HCT116 (cell line): ENCODE measurements around the gene DOK6.

Source experiments
- CTCF ChIP-seq, 3 experiments: fragments of 200-600 bp in 1 of 3; sonication (generic) in 1 of 3; IDR thresholded peaks in 2 of 3; conservative IDR thresholded peaks in 1 of 3; 2 replicates each; pipeline ENCODE4 v1.5.1; 2012 to 2017; ENCODE audit warnings: low read depth in 2 of 3, low read length in 2 of 3, antibody characterized with exemption in 1 of 3, borderline replicate concordance in 1 of 3, control low read depth in 1 of 3, mild to moderate bottlenecking in 1 of 3, mixed read lengths in 1 of 3, mixed run types in 1 of 3, moderate library complexity in 1 of 3; ENCODE audit not compliant: insufficient read depth in 1 of 3
- EGR1 ChIP-seq: IDR thresholded peaks from 2 replicates; pipeline ENCODE4 v1.6.1; 2012; ENCODE audit warnings: low read depth
- EZH2 ChIP-seq: fragments of 200-600 bp; sonication (generic); IDR thresholded peaks from 2 replicates; pipeline ENCODE4 v1.6.1; 2017; ENCODE audit warnings: antibody characterized with exemption, mixed run types
- EZH2phosphoT487 ChIP-seq: fragments of 200-600 bp; IDR thresholded peaks from 2 replicates; pipeline ENCODE4 v1.6.1; 2018; ENCODE audit warnings: antibody characterized with exemption, borderline replicate concordance
- JUND ChIP-seq: IDR thresholded peaks from 2 replicates; pipeline ENCODE4 v1.6.1; 2012
- POLR2A ChIP-seq: IDR thresholded peaks from 2 replicates; pipeline ENCODE4 v1.7.0; 2011; ENCODE audit warnings: borderline replicate concordance; ENCODE audit not compliant: insufficient read depth, insufficient read length; ENCODE audit errors: extremely low read depth
- POLR2AphosphoS5 ChIP-seq: IDR thresholded peaks from 2 replicates; pipeline ENCODE4 v1.6.1; 2011; ENCODE audit warnings: mild to moderate bottlenecking, low read depth, low read length, moderate library complexity
- RAD21 ChIP-seq: IDR thresholded peaks from 2 replicates; pipeline ENCODE4 v1.6.1; 2012; ENCODE audit warnings: low read depth, mild to moderate bottlenecking
- SIN3A ChIP-seq: IDR thresholded peaks from 2 replicates; pipeline ENCODE4 v1.6.1; 2012; ENCODE audit warnings: low read depth
- YY1 ChIP-seq: IDR thresholded peaks from 2 replicates; pipeline ENCODE4 v1.6.1; 2011; ENCODE audit warnings: low read length, low read depth, moderate library complexity, mild to moderate bottlenecking; ENCODE audit not compliant: insufficient replicate concordance; ENCODE audit errors: extremely low read depth
- ZBTB33 ChIP-seq: IDR thresholded peaks from 2 replicates; pipeline ENCODE4 v1.6.1; 2011; ENCODE audit warnings: mild to moderate bottlenecking, low read length, moderate library complexity; ENCODE audit not compliant: insufficient replicate concordance; ENCODE audit errors: extremely low read depth
- ZNF274 ChIP-seq: fragments of 200-500 bp; sonication (Bioruptor generic); IDR thresholded peaks from 2 replicates; pipeline ENCODE4 v1.6.1; 2014; ENCODE audit warnings: mild to moderate bottlenecking, low read depth, low read length, inconsistent platforms

- no peak for TF ChIP-seq CTCF (IDR thresholded peaks at IDR 0.05 in 2 of 3, conservative IDR thresholded peaks at IDR 0.05 in 1 of 3; ENCODE audit: borderline replicate concordance in 1 of 3, insufficient read depth in 1 of 3, low read depth in 2 of 3, low read length in 2 of 3)
- TF ChIP-seq ZBTB33 = no peak
- TF ChIP-seq POLR2A = no peak
- no peak for TF ChIP-seq EZH2
- TF ChIP-seq POLR2AphosphoS5 = no peak
- TF ChIP-seq JUND = no peak
- no peak for TF ChIP-seq SIN3A
- no peak for TF ChIP-seq YY1
- no peak for TF ChIP-seq ZNF274
- no peak for TF ChIP-seq EZH2phosphoT487
- no peak for TF ChIP-seq EGR1
- TF ChIP-seq RAD21 = no peak
These were observed 94.2 kb downstream of the DOK6 start for GRCh38 chr18:69494841-69495240.
